CD4-positive, alpha-beta T cell treated with Interleukin-4 for 4 hours (primary cell): ENCODE measurements around the gene CHCHD6.

ENCODE experiments used
- DNase-seq: peaks from one replicate; pipeline ENCODE4 v3.0.0-alpha.2; 2020

Gene CHCHD6

DNA sequence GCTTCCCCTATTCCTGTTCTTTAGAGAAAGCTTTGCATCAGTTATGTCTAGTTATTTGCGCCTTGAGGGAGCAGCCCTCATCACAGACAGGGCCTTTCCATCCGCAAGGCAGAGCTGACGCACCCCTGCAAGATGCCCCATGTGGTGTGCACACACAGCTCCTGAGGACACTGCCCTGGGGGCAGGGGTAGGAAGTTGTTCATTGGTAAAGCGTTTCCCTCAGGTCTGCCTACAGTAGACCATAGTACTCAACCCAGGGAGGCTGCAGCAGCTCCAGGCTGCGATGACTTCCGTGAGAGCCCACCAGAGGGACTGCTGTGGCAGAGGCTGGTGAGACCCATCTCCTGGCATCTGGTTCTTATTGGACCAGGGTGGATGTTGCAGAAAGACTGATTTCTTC is 223.8 kb downstream of the CHCHD6 start:
- DNase-seq: no peak

DNA sequence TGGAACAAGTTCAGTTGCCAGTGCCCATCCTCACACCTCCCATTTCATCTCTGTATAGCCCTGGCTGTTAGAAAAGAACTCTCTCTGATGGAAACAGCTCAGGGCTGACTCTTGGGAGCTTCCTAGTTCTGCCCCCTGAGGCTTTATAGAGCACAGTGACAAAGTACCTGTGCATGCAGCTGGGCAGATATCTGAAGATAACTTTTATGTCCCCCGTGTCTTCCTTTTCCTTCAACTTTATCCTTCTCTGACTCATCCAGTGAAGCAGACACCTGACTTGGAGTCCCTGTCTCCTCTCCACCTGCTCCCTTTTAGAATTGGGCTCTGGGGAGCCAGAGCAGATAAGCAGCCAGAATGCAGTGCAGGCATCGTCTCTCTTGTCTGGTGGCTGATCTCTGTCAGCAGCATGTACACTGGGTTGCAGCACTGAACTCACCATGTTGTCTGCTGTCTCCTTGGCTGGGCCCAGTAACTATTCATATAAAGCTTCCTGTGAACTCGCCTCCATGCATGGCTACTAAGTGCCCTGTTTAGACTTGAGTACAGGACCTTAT is 225.0 kb downstream of the CHCHD6 start:
- no peak for DNase-seq

GRCh38 chr3:126930936-126931600 is 227.0 kb downstream of the CHCHD6 start:
- no peak for DNase-seq

- no peak for DNase-seq
These were observed 227.8 kb downstream of the CHCHD6 start for GRCh38 chr3:126931806-126932187.

- no peak for DNase-seq
These were observed 228.3 kb downstream of the CHCHD6 start for GRCh38 chr3:126932188-126932931.

DNA sequence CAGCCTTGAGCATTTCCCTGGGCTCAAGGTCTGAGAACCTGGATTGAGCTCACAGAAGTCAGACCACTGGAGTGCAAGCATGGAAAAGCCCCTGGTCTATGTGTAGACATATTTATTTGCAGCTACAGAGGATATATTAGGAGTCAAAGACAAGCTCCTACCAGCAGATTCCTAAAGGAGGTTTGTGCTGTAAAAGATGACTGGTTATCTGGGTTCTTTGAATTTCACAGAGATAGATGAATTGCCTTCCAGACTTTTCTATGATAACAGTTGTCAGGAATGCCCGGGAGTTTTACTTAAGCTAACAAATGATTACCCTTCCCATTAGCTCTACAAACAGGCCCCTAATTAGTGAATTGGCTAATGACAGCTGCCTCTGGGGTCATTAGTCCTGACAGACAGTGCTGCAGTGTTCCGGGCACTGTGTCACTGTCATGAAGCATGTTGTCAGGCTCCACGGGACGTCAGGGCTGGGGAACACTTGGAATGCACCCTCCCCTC is 230.0 kb downstream of the CHCHD6 start:
- no peak for DNase-seq

GRCh38 chr3:126934991-126935390 is 231.0 kb downstream of the CHCHD6 start:
- DNase-seq: no peak

- DNase-seq: no peak
These were observed 231.9 kb downstream of the CHCHD6 start for GRCh38 chr3:126935756-126936509.

- DNase-seq: no peak
These were observed 232.9 kb downstream of the CHCHD6 start for GRCh38 chr3:126936853-126937425.

GRCh38 chr3:126937533-126937932 is 233.5 kb downstream of the CHCHD6 start:
- no peak for DNase-seq

DNA sequence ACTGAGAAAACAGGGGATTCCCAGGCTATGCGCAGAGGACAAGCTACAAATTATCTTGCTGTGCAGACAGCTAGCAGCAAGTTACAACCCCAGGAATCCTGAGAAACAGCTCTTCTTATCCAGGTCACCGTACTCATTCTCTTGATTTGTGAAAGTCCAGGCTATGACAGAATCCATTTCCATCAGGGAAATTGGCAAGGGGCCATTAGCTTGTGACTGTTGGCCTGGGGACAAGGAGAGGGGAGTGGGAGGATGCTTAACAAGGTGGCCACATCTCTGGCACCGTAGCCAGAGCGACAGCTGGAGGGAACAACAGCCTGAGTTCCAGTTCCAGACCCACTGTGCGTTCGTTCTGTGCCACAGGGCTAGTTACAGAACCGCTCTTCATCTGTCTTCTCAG is 233.9 kb downstream of the CHCHD6 start:
- no peak for DNase-seq

GRCh38 chr3:126938520-126939337 is 234.7 kb downstream of the CHCHD6 start:
- no peak for DNase-seq

- no peak for DNase-seq
These were observed 235.3 kb downstream of the CHCHD6 start for GRCh38 chr3:126939338-126939718.

GRCh38 chr3:126939733-126940132 is 235.7 kb downstream of the CHCHD6 start:
- no peak for DNase-seq

GRCh38 chr3:126941721-126942270 is 237.8 kb downstream of the CHCHD6 start:
- no peak for DNase-seq

GRCh38 chr3:126944089-126944965 is 240.3 kb downstream of the CHCHD6 start:
- DNase-seq: no peak

GRCh38 chr3:126945171-126945721 is 241.2 kb downstream of the CHCHD6 start:
- no peak for DNase-seq

- no peak for DNase-seq
These were observed 241.9 kb downstream of the CHCHD6 start for GRCh38 chr3:126945891-126946290.

- DNase-seq: no peak
These were observed 242.4 kb downstream of the CHCHD6 start for GRCh38 chr3:126946405-126946804.

DNA sequence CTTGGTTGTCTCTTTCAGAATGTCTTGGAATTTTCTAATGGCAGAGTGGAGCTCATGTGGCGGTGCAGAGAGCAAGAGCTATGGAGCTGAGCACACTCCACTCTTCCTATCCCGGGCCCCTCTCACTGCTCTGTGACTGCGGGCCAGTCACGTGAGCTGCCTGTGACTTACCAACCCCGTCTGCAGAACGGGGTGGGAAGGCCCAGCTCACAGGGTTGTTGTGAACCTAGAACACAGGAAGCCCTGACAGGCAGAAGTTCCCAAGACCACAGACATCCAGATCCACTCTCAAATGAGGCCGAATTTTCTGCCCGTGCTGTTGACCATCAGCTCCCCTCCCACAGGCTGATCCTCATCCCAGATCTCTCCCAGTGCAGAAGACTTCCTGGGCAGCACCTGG is 243.4 kb downstream of the CHCHD6 start:
- no peak for DNase-seq
